ENCODE data around the gene FNDC3A.

GRCh38 chr13:49220036-49220855 lies 244.5 kb downstream of the FNDC3A start, which contains the start of gene MLNR:
- TF ChIP-seq CTCF (IDR thresholded peaks at IDR 0.05) (peak in 3 of 12 donors; percentile 5 to 28 (median 11)), POLR2A (IDR thresholded peaks at IDR 0.05) (no peak)

All from heart left ventricle (tissue), 13 donors.